Smooth muscle cell (in vitro differentiated cells): Measurements from ENCODE around the gene PDCD10. TPM values are rescaled to one million over a fixed set of nuclear protein-coding genes. Genes with fewer than 3 reads are reported as not detected.

Experiments used
- DNase-seq: peaks from one replicate; lab custom pipeline; 2025; ENCODE audit not compliant: unreplicated experiment; lab: John Stamatoyannopoulos, UW
- H2AFZ ChIP-seq: fragments of 200-600 bp; sonication (generic); 2 replicates; pipeline ENCODE4 v1.6.0; 2016; ENCODE audit warnings: antibody characterized with exemption, low read depth, mild to moderate bottlenecking
- H3F3A ChIP-seq: fragments of 200-600 bp; sonication (generic); 2 replicates; pipeline ENCODE4 v1.6.0; 2017; ENCODE audit warnings: antibody characterized with exemption, low read depth
- H3K27ac ChIP-seq: fragments of 200-600 bp; sonication (generic); 2 replicates; pipeline ENCODE4 v1.5.1; 2016; ENCODE audit warnings: low read depth, mild to moderate bottlenecking
- H3K27me3 ChIP-seq: fragments of 200-600 bp; sonication (generic); 2 replicates; pipeline ENCODE4 v1.6.1; 2016; ENCODE audit warnings: low read depth, mild to moderate bottlenecking
- H3K36me3 ChIP-seq: fragments of 200-600 bp; sonication (generic); 2 replicates; pipeline ENCODE4 v1.5.1; 2016; ENCODE audit warnings: low read depth
- H3K4me1 ChIP-seq: fragments of 200-600 bp; sonication (generic); 2 replicates; pipeline ENCODE4 v1.5.1; 2016; ENCODE audit warnings: low read depth
- H3K4me2 ChIP-seq: fragments of 200-600 bp; sonication (generic); 2 replicates; pipeline ENCODE4 v1.6.0; 2016; ENCODE audit warnings: mild to moderate bottlenecking
- H3K4me3 ChIP-seq: fragments of 200-600 bp; sonication (generic); 2 replicates; pipeline ENCODE4 v1.5.1; 2016; ENCODE audit warnings: mild to moderate bottlenecking
- H3K79me2 ChIP-seq: fragments of 200-600 bp; sonication (generic); 2 replicates; pipeline ENCODE4 v1.6.0; 2016; ENCODE audit warnings: low read depth, mild to moderate bottlenecking
- H3K9ac ChIP-seq: fragments of 200-600 bp; sonication (generic); 2 replicates; pipeline ENCODE4 v1.6.0; 2016; ENCODE audit warnings: low read depth
- H3K9me3 ChIP-seq: fragments of 200-600 bp; sonication (generic); replicated peaks from 2 replicates; pipeline ENCODE4 v1.5.1; 2016; ENCODE audit warnings: low read depth
- H4K20me1 ChIP-seq: fragments of 200-600 bp; sonication (generic); 2 replicates; pipeline ENCODE4 v1.6.0; 2016; ENCODE audit warnings: low read depth
- WGBS: methylation state at CpG from one replicate; pipeline ENCODE4 v1.1.7; 2016; ENCODE audit warnings: low lambda C conversion rate; 5-methylcytosine and 5-hydroxymethylcytosine counted together
- polyA plus RNA-seq: library from polyadenylated mRNA; unstranded; fragments of >200 nt; fragmentation: Nextera tagmentation; extraction: Ambion mirVana; gene quantifications from 2 replicates; pipeline ENCODE4 v1.2.1, GENCODE V29; 2016
- total RNA-seq: library from RNA; depleted of rRNA; stranded (reverse); fragments of >200 nt; gene quantifications from 2 replicates; pipeline ENCODE4 v1.2.3, GENCODE V29; 2014
- TF ChIP-seq, protein P1 (sequence below): fragments of 200-600 bp; sonication (generic); IDR thresholded peaks from 2 replicates; pipeline ENCODE4 v1.5.1; 2017; ENCODE audit warnings: borderline replicate concordance, mild to moderate bottlenecking, antibody characterized with exemption; ENCODE audit not compliant: insufficient read depth, poor library complexity, severe bottlenecking

PDCD10 gene
- total and polyA plus RNA-seq, 2 experiments from 2014 or later: 47.4 to 75.6 TPM

DNA sequence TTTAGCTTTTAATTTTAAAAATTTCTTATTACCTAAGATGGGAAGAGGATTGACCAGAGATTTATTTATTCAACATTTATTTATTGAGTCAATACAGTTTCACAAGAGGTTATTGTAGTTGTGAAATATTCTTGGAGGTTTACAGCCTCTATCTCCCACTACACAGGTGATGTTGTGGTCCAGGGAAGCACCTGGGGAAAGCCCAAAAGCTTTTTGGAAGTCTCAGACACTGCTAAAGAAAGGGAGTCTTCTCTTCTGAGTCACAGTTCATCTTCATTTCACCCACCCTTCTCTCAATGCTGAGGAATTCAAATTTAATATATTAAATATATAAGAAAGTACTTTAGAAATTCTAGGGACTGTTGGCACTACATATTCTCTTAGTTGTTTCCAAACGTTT, 42.7 kb upstream of the PDCD10 start:
- Histone ChIP-seq H3K4me2 (no peak overlapping the region), H3K4me1 (no peaks in the 10 kb centered on the region), H2AFZ (no peak overlapping the region), H3K36me3 (no peaks in the 10 kb centered on the region), H3K4me3 (no peak overlapping the region), H3K9me3 (no peaks in the 10 kb centered on the region), H4K20me1 (no peaks in the 10 kb centered on the region), H3K9ac (no peak overlapping the region), H3K79me2 (no peaks in the 10 kb centered on the region), H3F3A (no peaks in the 10 kb centered on the region), H3K27ac (no peak overlapping the region), H3K27me3 (no peaks in the 10 kb centered on the region)
- DNase-seq: no peak
- WGBS: 76% methylated on average over 1 of the region's 1 CpG
- TF ChIP-seq, protein P1, sequence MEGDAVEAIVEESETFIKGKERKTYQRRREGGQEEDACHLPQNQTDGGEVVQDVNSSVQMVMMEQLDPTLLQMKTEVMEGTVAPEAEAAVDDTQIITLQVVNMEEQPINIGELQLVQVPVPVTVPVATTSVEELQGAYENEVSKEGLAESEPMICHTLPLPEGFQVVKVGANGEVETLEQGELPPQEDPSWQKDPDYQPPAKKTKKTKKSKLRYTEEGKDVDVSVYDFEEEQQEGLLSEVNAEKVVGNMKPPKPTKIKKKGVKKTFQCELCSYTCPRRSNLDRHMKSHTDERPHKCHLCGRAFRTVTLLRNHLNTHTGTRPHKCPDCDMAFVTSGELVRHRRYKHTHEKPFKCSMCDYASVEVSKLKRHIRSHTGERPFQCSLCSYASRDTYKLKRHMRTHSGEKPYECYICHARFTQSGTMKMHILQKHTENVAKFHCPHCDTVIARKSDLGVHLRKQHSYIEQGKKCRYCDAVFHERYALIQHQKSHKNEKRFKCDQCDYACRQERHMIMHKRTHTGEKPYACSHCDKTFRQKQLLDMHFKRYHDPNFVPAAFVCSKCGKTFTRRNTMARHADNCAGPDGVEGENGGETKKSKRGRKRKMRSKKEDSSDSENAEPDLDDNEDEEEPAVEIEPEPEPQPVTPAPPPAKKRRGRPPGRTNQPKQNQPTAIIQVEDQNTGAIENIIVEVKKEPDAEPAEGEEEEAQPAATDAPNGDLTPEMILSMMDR: no peak

DNA sequence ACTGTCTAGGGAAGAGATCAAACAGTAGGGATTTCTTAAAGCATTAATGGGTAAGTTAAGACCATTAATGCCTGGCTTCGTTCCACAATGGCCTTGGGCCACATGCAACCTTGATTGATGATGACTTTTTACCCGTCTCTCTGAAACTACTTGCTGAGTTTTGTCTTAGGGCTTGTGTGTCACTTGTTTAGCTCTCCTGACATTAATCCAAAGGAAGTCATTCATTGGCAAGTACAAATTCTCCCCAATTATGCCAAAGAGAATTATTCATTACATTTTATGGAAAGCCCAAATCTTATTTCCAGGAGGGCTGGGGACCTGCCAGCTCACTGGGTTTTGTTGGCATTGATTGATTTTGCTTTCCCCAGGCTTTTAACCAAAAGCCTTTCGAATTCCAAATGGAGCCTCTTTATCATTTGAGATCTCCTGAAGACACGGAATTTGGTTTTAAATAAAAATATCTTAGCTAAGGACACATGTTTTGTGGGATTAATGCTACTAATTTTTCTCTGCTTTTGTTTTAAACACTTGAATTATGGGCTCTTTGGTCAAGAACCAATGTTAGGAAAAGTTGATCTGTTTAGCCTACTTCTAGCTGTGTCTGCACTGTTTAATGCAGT, 41.5 kb upstream of the PDCD10 start:
- no peaks in the 10 kb centered on the region for H3K9me3 ChIP-seq
- DNase-seq: no peak
- H3K4me3 ChIP-seq: no peak overlapping the region
- H3K27me3 ChIP-seq: no peaks in the 10 kb centered on the region
- WGBS: 68% methylated on average over 4 of the region's 4 CpGs
- TF ChIP-seq, protein P1: no peak
- H3K9ac ChIP-seq: no peak overlapping the region
- H3F3A ChIP-seq: no peaks in the 10 kb centered on the region
- no peak overlapping the region for H3K27ac ChIP-seq
- no peaks in the 10 kb centered on the region for H3K4me1 ChIP-seq
- no peak overlapping the region for H2AFZ ChIP-seq
- H3K36me3 ChIP-seq: no peaks in the 10 kb centered on the region
- H3K79me2 ChIP-seq: no peaks in the 10 kb centered on the region
- no peak overlapping the region for H3K4me2 ChIP-seq
- no peaks in the 10 kb centered on the region for H4K20me1 ChIP-seq

- no peaks in the 10 kb centered on the region for H3K9me3 ChIP-seq
- H2AFZ ChIP-seq: no peak overlapping the region
- no peaks in the 10 kb centered on the region for H3K36me3 ChIP-seq
- no peak overlapping the region for H3K4me2 ChIP-seq
- WGBS: 79% methylated on average over 1 of the region's 1 CpG
- H3K27ac ChIP-seq: no peak overlapping the region
- H3K4me3 ChIP-seq: no peak overlapping the region
- no peaks in the 10 kb centered on the region for H3K27me3 ChIP-seq
- H4K20me1 ChIP-seq: no peaks in the 10 kb centered on the region
- no peaks in the 10 kb centered on the region for H3K79me2 ChIP-seq
- H3K9ac ChIP-seq: no peak overlapping the region
- DNase-seq: no peak
- H3K4me1 ChIP-seq: no peaks in the 10 kb centered on the region
- TF ChIP-seq, protein P1: no peak
- H3F3A ChIP-seq: no peaks in the 10 kb centered on the region
These were observed 38.9 kb upstream of the PDCD10 start for GRCh38 chr3:167773584-167773983.

- TF ChIP-seq, protein P1: no peak
- no peak overlapping the region for H3K27ac ChIP-seq
- 96% methylated on average over 3 of the region's 3 CpGs for WGBS
These were observed 38.3 kb upstream of the PDCD10 start for GRCh38 chr3:167772992-167773391.

More at GRCh38 chr3:167772992-167773391, 38.3 kb upstream of the PDCD10 start:
- Histone ChIP-seq H3K9me3 (no peaks in the 10 kb centered on the region), H3F3A (no peaks in the 10 kb centered on the region), H3K9ac (no peak overlapping the region), H3K4me2 (no peak overlapping the region), H2AFZ (no peak overlapping the region), H3K36me3 (no peaks in the 10 kb centered on the region), H3K4me1 (no peaks in the 10 kb centered on the region), H3K4me3 (no peak overlapping the region), H4K20me1 (no peaks in the 10 kb centered on the region), H3K27me3 (no peaks in the 10 kb centered on the region), H3K79me2 (no peaks in the 10 kb centered on the region)
- DNase-seq: no peak
